OCI-LY3 (cell line): Measurements from ENCODE around the gene FNDC4.

ENCODE experiments used
- H2AFZ ChIP-seq: fragments of 200-600, 300-600 bp; shearing (Covaris generic); 2 replicates; pipeline ENCODE4 v1.6.0; 2014; ENCODE audit warnings: antibody characterized with exemption, low read depth, low read length
- H3K27ac ChIP-seq: fragments of 200-600, 300-600 bp; sonication (generic); 2 replicates; pipeline ENCODE4 v1.5.1; 2014; ENCODE audit warnings: mild to moderate bottlenecking, low read length, moderate library complexity, mixed read lengths
- H3K27me3 ChIP-seq: fragments of 200-600, 300-600 bp; sonication (generic); 2 replicates; pipeline ENCODE4 v1.6.1; 2014; ENCODE audit warnings: low read depth, low read length, mixed read lengths
- H3K36me3 ChIP-seq: fragments of 200-600, 300-600 bp; sonication (generic); replicated peaks from 2 replicates; pipeline ENCODE3; 2014; ENCODE audit warnings: low read depth, low read length, mixed read lengths
- H3K4me1 ChIP-seq: fragments of 300-600, 200-600 bp; sonication (generic); 2 replicates; pipeline ENCODE4 v1.6.1; 2014; ENCODE audit warnings: low read length, mixed read lengths
- H3K4me2 ChIP-seq: fragments of 200-600, 300-600 bp; sonication (generic); 2 replicates; pipeline ENCODE4 v1.6.1; 2014; ENCODE audit warnings: low read length, mixed read lengths
- H3K4me3 ChIP-seq: fragments of 300-600, 200-600 bp; sonication (generic); 2 replicates; pipeline ENCODE4 v1.5.1; 2014; ENCODE audit warnings: antibody characterized with exemption, mild to moderate bottlenecking, low read length, moderate library complexity
- H3K79me2 ChIP-seq: fragments of 300-600, 200-600 bp; shearing (Covaris generic); 2 replicates; pipeline ENCODE4 v1.6.1; 2014; ENCODE audit warnings: mild to moderate bottlenecking, low read length, mixed read lengths
- H3K9ac ChIP-seq: fragments of 300-600, 200-600 bp; shearing (Covaris generic); 2 replicates; pipeline ENCODE4 v1.6.0; 2014; ENCODE audit warnings: mild to moderate bottlenecking, low read length, moderate library complexity
- H3K9me3 ChIP-seq: fragments of 200-600, 300-600 bp; shearing (Covaris generic); 2 replicates; pipeline ENCODE4 v1.6.1; 2014; ENCODE audit warnings: low read length, mixed read lengths; ENCODE audit not compliant: insufficient read depth
- H4K20me1 ChIP-seq: fragments of 200-600, 300-600 bp; sonication (generic); 2 replicates; pipeline ENCODE4 v1.6.1; 2016; ENCODE audit warnings: low read length, mixed read lengths; ENCODE audit not compliant: insufficient read depth
- EZH2phosphoT487 ChIP-seq: fragments of 200-600 bp; shearing (Covaris generic); IDR thresholded peaks from 2 replicates; pipeline ENCODE4 v1.6.1; 2018; ENCODE audit warnings: antibody characterized with exemption, mixed run types, low read depth
- TF ChIP-seq, protein P1 (sequence below): fragments of 200-600, 300-600 bp; sonication (generic); IDR thresholded peaks from 2 replicates; pipeline ENCODE4 v1.5.1; 2014; ENCODE audit warnings: antibody characterized with exemption, low read length, low read depth

Gene FNDC4

DNA sequence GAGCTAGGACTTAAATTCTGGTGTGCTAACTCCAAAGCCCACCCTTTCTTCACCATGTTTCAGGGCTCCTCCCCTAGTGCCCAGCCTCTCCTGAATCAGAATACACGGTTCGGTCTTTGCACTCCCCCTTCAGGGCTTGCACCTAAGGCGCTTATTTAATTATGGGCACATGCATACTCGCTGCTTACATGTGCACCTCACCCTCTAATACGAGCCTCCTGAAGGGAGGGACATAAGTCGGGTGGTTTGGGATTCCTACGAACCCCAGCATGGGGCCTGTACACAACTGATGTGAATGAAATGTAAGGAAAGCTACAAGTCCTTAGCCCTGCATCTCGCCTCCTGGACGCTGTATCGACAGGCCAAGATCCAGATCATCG lies 5.9 kb downstream of the FNDC4 start:
- H3K9me3 ChIP-seq, result no peaks in the 10 kb centered on the region
- H2AFZ ChIP-seq, result peak overlapping the region; percentile 92
- H3K27me3 ChIP-seq, result no peaks in the 10 kb centered on the region
- H3K79me2 ChIP-seq, result no peaks in the 10 kb centered on the region
- peak overlapping the region; percentile 50 for H3K9ac ChIP-seq
- H3K4me2 ChIP-seq, result peak overlapping the region; percentile 63
- H3K36me3 ChIP-seq, result no peaks in the 10 kb centered on the region
- H3K4me3 ChIP-seq, result peak overlapping the region; percentile 91
- H3K27ac ChIP-seq, result no peak overlapping the region
- peaks cover 10% of the 10 kb centered on the region for H3K4me1 ChIP-seq
- no peaks in the 10 kb centered on the region for H4K20me1 ChIP-seq
- TF ChIP-seq EZH2phosphoT487, result no peak
- TF ChIP-seq, protein P1, sequence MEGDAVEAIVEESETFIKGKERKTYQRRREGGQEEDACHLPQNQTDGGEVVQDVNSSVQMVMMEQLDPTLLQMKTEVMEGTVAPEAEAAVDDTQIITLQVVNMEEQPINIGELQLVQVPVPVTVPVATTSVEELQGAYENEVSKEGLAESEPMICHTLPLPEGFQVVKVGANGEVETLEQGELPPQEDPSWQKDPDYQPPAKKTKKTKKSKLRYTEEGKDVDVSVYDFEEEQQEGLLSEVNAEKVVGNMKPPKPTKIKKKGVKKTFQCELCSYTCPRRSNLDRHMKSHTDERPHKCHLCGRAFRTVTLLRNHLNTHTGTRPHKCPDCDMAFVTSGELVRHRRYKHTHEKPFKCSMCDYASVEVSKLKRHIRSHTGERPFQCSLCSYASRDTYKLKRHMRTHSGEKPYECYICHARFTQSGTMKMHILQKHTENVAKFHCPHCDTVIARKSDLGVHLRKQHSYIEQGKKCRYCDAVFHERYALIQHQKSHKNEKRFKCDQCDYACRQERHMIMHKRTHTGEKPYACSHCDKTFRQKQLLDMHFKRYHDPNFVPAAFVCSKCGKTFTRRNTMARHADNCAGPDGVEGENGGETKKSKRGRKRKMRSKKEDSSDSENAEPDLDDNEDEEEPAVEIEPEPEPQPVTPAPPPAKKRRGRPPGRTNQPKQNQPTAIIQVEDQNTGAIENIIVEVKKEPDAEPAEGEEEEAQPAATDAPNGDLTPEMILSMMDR, result no peak

- Histone ChIP-seq H4K20me1 (no peaks in the 10 kb centered on the region), H3K79me2 (no peaks in the 10 kb centered on the region), H3K9ac (no peak overlapping the region), H3K9me3 (no peaks in the 10 kb centered on the region), H3K4me3 (no peak overlapping the region), H3K36me3 (no peaks in the 10 kb centered on the region), H3K27ac (no peak overlapping the region), H2AFZ (no peak overlapping the region), H3K4me2 (no peak overlapping the region), H3K4me1 (peaks cover 10% of the 10 kb centered on the region), H3K27me3 (no peaks in the 10 kb centered on the region)
- TF ChIP-seq, protein P1, result no peak
- no peak for TF ChIP-seq EZH2phosphoT487
Measured at GRCh38 chr2:27485496-27485895, 9.5 kb downstream of the FNDC4 start.

GRCh38 chr2:27471961-27472360 lies 23.0 kb downstream of the FNDC4 start:
- Histone ChIP-seq H3K9ac (no peak overlapping the region), H3K79me2 (no peaks in the 10 kb centered on the region), H3K9me3 (no peaks in the 10 kb centered on the region), H3K4me2 (no peak overlapping the region), H3K27me3 (no peaks in the 10 kb centered on the region), H3K4me1 (no peaks in the 10 kb centered on the region), H3K27ac (no peak overlapping the region), H3K36me3 (peaks cover 2% of the 10 kb centered on the region), H3K4me3 (no peak overlapping the region), H2AFZ (no peak overlapping the region), H4K20me1 (no peaks in the 10 kb centered on the region)
- no peak for TF ChIP-seq EZH2phosphoT487
- TF ChIP-seq, protein P1, result no peak

DNA sequence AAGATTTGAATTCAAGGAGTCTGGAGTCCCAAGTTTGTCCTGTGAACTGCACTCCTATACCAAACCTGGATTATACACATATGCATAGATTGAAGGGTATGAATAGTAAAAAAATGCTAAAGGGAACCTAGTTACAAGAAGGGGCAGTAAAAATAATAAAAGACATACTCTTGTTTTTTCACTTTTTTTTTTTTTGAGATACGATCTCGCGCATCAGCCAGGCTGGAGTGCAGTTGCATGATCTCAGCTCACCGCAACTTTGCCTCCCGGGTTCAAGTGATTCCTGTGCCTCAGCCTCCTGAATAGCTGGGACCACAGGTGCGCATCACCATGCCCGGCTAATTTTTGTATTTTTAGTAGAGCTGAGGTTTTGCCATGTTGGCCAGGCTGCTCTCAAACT lies 30.6 kb downstream of the FNDC4 start:
- Histone ChIP-seq H3K4me2 (no peak overlapping the region), H3K9me3 (no peaks in the 10 kb centered on the region), H3K4me1 (no peaks in the 10 kb centered on the region), H2AFZ (no peak overlapping the region), H3K4me3 (no peak overlapping the region), H3K27ac (no peak overlapping the region), H3K36me3 (no peaks in the 10 kb centered on the region), H3K79me2 (no peaks in the 10 kb centered on the region), H3K9ac (no peak overlapping the region), H3K27me3 (no peaks in the 10 kb centered on the region), H4K20me1 (no peaks in the 10 kb centered on the region)
- TF ChIP-seq EZH2phosphoT487, result no peak
- TF ChIP-seq, protein P1, result no peak
